ENCODE results near the gene SLC25A20. TPM values are rescaled to one million over a fixed set of nuclear protein-coding genes. Genes with fewer than 3 reads are reported as not detected.
"Not testable (repeated sequence)": the region's sequence is repeated elsewhere in the genome, so short reads cannot be mapped to it uniquely, and the experiment has no call there.

The SLC25A20 gene
- total RNA-seq, result 4.7 TPM

- peak; percentile 98 for ATAC-seq
Measured at GRCh38 chr3:48898383-48899234, at the start of gene SLC25A20. SLC25A20 (minus strand) TSS chr3:48898882; CDS start chr3:48898794, 88 bp downstream.

DNA sequence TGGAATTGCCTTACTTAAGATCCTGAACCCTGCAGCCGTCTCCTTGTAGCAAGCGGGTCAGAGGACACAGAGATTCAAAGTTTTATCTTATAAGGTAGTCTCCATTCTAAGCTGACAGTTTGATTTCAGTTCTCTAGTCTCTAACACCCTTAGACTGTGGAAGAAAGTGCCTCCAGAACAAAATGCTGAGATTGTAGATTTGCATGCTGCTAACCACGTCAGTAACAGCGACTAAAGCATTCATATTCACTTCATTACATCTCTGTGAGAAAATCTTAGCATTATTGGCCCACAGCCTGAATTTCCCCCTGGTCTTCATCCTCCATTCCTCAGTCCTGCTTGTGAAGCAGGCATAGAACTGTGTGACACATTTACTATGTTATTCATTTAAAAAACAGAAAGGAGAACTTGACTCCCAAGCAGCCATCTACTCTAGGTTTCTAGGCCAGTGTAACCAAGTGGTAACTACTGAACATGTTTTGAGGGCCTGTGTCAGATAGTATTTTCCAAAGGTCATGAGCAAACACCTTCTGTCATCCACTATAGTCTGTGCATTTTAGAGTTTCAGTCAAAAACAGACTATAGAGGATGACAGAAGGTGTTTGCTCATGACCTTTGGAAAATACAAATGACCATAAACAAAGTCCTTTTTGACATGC is 47.3 kb upstream of the SLC25A20 start:
- no peak for ATAC-seq

GRCh38 chr3:48945432-48945831 is 46.8 kb upstream of the SLC25A20 start:
- no peak for ATAC-seq

DNA sequence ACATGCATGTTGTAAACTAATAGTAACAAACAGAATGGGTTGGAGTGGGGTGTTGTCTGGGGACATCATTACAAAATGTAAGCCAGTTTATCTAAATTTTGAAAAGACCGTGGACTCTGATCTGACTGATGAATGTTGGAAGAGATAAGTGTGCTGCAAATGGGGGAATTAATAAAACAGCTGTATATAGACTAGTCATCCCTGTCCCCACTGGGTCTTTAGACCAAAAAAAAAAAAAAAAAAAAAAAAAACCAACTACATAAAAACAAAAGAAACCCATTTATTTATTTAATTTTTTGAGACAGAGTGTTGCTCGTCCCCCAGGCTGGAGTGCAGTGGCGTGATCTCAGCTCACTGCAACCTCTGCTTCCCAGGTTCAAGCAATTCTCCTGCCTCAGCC is 40.0 kb upstream of the SLC25A20 start:
- ATAC-seq, result no peak

DNA sequence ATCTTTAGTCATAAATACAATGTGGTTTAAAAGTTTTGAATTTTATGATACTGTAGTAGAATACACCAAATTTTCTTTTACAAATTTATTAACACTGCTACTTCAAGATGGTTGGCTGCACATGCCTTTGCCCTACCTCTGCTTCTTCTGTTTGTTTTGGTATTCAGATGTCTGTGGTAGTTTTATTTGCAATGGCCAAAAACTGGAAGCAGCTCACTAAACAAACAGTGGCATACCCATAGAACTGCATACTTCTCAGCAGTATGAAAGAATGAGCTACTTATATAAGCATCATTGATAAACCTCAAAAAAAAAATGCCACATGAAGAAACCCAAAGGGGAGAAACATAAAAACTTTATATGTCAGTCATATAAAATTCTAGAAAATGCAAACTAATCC is 39.5 kb upstream of the SLC25A20 start:
- no peak for ATAC-seq

GRCh38 chr3:48935530-48935929 is 36.8 kb upstream of the SLC25A20 start:
- ATAC-seq, result no peak

GRCh38 chr3:48934333-48934991 is 35.8 kb upstream of the SLC25A20 start:
- ATAC-seq, result no peak

DNA sequence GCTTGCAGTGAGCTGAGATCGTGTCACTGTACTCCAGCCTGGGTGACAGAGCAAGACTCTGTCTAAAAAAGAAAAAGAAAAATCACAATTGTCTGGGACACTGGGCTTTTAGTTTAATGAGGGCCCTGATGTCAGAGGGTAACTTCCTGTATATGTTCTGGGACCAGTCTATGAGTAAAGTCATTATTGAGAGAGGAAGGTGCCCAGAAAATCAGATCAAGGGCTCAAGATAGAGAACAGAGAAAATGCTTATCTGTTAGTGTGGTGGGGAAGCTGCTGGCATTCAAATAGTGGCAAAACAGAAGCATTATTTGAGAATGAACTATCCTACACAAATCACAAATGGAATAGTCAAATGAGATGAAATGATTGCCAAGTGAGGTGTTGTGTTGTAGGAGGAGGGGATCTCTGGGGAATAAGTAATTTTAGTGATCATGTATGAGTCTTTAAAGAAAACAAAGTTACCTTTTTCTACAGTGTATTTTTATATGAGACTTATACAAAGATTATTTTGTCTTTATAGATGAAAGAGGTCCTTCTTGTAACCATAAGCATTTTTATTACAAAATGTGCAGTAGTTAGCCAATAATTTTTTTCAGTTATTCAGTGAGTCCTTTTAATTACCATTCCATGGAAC is 33.4 kb upstream of the SLC25A20 start:
- ATAC-seq, result no peak

DNA sequence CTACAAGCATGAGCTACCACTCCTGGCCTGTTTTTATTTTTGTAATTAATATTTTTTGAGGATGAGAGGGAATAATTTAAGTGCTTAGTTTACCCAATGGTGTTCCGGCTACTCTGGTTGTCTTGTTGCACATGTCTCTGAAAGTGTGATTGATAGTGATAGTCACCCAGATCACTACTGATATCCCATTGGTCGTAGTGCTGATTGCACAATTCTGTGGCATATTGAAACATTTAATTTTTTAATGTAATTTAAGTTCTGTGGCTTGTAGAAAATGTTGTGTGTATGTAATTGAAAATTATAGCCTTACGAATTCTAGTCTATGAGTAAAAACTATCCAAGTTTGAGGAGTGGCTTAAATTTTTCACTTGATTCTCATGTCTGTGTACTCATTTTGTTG is 31.9 kb upstream of the SLC25A20 start:
- ATAC-seq, result no peak

DNA sequence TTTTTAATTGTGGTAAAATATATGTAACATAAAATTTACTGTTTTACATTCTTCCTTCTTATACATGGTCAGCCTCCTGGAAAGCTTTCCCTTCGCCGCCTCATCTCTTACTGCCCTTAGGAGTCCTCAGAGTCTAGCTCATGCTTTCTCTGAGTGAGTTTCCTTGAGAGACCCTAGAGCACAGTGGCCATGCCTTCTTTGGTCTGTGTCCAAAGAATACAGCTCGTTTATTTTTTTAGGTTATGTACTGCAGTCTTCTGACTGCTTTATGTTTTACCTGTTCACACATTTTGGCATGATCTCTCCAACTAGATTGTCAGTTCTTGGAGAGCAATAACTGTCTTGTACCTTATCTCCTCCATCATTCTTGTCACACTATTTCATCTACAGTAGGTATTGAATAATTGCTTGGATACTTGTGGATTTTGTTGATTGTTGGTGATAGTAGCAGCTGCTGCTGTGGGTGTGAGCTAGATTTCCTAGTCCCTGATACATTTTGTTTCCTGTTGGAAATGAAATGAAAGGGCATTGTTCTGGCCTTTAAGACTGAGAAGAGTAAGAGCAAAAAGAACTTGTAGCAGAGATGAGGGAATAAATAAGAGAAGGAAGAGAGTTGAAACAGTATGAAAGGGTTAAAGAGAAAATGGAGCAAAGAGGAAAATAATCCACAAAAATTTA is 30.8 kb upstream of the SLC25A20 start:
- no peak for ATAC-seq

GRCh38 chr3:48928679-48929078 is 30.0 kb upstream of the SLC25A20 start:
- no peak for ATAC-seq

- peak; percentile 31 for ATAC-seq
Measured at GRCh38 chr3:48927928-48928327, 29.2 kb upstream of the SLC25A20 start.

DNA sequence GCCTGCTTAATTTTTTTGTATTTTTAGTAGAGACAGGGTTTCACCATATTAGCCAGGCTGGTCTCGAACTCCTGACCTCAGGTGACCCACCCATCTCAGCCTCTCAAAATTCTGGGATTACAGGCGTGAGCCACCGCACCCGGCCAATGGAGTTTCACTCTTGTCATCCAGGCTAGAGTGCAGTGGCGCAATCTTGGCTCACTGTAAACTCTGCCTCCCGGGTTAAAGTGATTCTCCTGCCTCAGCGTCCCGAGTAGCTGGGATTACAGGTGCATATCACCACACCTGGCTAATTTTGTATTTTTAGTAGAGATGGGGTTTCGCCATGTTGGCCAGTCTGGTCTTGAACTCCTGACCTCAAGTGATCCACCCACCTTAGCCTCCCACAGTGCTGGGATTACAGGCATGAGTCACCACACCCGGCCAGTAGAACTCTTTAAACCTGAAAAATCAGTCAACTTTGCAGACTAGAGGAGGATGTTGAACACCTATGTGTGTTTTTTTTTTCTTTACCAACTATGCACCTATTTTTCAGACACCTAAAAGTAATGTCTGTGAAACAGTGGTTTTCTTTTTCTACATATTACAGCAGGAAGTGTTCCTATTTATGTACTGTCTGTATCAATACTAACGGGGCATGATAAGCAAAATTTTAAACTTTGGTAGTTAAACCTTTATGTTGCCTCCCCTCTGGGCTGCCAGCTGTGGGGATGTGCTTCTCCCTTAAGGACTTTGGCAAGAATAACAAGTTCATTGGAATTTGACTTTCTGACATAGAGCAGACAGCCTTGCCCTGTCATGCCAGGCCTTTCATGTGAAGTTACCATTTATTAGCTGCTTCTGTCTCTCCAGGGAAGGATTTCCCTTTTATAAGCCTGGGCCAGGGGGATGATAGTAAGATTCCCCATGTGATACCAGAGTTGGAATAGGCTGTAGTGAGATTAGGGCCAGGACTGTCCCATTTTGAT is 28.0 kb upstream of the SLC25A20 start:
- ATAC-seq, result peak; percentile 82

- peak; percentile 59 for ATAC-seq
Measured at GRCh38 chr3:48919215-48920138, 20.8 kb upstream of the SLC25A20 start.

DNA sequence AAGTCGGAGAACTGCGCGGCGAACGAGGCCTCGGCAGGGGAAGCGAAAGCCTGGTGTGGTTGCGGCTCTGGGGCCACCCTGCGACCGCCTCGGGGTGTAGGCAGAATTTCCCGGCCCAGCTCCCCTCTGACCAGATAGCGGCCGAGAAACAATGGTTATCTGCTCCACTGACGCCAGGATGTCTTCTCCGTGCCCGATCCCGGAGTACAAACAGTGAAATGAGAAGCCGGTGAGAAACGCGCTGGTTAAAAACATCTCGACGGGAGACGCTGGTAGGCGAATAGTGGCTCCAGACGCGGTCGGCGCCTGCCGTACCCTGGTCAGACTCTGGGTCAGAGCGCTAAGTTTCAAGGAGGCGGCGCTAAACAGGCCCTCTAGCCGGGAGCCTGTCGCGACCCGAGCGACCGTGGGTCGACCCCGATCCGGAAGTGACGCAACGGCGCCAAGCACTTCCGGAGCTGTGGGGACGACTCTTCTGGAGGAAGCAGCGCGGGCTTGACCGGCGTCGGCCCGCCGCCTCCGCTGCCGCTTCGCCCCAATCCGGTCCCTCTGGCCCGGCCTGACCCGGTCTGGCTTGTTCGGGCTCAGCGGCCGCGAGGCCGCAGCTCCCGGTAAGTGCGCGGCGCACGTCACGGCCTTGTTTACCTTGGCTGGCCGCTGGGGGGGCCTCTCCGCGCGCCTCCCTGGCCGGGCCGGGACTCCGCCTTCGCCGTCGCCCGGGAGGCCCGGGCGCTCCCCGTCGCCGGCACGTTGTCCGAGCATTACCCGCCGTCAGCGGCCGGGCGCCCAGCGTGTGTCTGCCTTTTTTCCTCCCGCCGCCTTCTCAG is 19.9 kb upstream of the SLC25A20 start, which contains the start of gene ARIH2:
Gene ARIH2 (plus strand): TSS at position 455 of the 827 bp plus-strand sequence. CDS start 8,717 bp downstream, outside the sequence.
- ATAC-seq, result peak; percentile 95

DNA sequence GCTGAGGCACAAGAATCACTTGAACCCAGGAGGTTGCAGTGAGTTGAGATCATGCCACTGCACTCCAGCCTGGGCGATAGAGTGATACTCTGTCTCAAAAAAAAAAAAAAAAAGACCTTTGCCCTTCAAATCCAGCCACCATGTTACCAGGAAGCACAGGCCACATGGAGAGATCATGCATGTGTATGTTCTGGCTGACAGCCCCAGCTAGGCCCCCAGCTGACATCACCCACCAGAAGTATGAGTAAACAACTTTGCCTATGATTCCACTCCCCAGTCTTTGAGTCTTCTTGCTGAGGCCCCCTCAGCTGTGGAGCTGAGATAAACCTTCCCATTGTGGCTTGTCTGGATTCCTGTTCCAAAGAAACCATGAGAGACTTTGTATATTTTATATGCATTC is 16.6 kb upstream of the SLC25A20 start:
- no peak for ATAC-seq

GRCh38 chr3:48907026-48907425 is 8.3 kb upstream of the SLC25A20 start:
- not testable (repeated sequence) for ATAC-seq

DNA sequence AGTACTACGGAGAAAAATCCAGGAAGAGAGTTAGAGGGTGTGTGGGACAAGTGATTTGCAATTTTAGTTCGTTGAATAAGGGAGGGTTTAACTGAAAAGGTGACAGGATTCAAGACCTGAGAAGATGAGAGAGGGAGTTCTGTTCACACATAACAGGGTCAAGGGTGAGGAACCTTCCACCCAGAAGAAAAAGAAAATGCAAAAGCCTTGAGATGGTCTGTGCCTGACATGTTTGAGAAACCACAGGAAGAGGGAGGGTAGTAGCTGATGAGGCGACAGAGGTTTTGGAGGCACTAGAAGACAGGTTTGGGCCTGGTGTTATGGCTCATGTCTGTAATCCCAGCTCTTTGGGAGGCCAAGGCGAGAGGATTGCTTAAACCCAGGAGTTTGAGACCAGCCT is 591 bp upstream of the SLC25A20 start:
- ATAC-seq, result no peak
